IgD-negative memory B cell (primary cell): ENCODE data around the gene ANAPC5. TPM values are rescaled to one million over a fixed set of nuclear protein-coding genes. Genes with fewer than 3 reads are reported as not detected.
"Not testable (repeated sequence)": the region's sequence is repeated elsewhere in the genome, so short reads cannot be mapped to it uniquely, and the experiment has no call there.

Source experiments
- H3K27ac Mint-ChIP-seq, 3 donors: one replicate each; pipeline ENCODE4 v1.8.0; 2020 to 2022; ENCODE audit warnings: mild to moderate bottlenecking in 3 of 3, mixed read lengths in 3 of 3, moderate library complexity in 1 of 3
- H3K27me3 Mint-ChIP-seq: one replicate; pipeline ENCODE4 v1.8.0; 2021; ENCODE audit warnings: mixed read lengths
- H3K36me3 Mint-ChIP-seq: one replicate; pipeline ENCODE4 v1.8.0; 2020; ENCODE audit warnings: mild to moderate bottlenecking, mixed read lengths
- H3K4me1 Mint-ChIP-seq, 3 donors: one replicate each; pipeline ENCODE4 v1.8.0; 2020 to 2022; ENCODE audit warnings: mixed read lengths in 3 of 3, mild to moderate bottlenecking in 1 of 3
- H3K4me3 Mint-ChIP-seq, 4 donors: one replicate each; pipeline ENCODE4 v1.8.0; 2020 to 2022; ENCODE audit warnings: mild to moderate bottlenecking in 4 of 4, mixed read lengths in 4 of 4, moderate library complexity in 3 of 4
- H3K9me3 Mint-ChIP-seq, 3 donors: one replicate each; pipeline ENCODE4 v1.8.0; 2020 to 2021; ENCODE audit warnings: mixed read lengths in 3 of 3, mild to moderate bottlenecking in 1 of 3
- polyA plus RNA-seq: library from polyadenylated mRNA; unstranded; fragments of 300-500 nt; fragmentation: Illumina TruSeq; gene quantifications from one replicate; pipeline ENCODE4 v1.2.3, GENCODE V29; 2021

The ANAPC5 gene
- polyA plus RNA-seq, 1 donor from 2014 or later = 130 TPM

DNA sequence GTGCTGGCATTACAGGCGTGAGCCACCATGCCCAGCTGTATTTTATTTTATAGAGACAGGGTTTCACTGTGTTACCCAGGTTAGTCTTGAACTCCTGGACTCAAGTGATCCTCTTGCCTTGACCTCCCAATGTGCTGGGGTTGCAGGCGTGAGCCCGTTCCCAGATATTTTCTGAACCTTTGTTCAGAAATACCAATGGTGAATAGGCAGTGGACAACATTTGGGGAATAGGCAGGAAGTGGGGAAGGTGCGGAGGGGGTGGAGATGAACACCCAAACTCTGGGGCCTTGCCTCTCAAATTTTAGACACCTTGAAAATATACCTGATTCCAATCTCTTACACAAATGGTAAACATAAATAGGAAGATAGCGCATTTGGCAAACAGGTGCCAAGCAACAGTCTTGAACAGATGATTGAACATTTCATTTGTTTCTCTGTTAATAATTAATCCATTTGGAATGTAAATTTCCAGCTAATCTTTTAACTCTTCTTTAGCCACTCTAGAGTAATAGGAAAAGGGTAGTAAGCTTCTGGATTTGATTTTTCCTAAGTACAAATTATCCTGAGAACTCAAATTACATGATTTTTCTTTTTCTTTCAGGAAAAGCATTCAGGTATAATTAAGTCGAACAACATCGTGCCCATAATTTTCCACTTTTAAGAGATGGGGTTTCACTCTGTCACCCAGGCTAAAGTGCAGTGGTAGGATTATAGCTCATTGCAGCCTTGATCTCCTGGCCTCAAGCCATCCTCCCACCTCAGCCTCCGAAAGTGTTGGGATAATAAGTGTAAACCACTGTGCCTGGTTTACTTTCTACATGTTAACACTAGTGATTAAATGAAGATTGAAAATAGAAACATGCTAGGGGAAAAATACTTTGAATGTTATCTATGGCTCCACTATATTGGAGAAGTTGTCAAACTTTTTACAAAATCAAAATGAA, 24.8 kb upstream of the ANAPC5 start:
- Mint-ChIP-seq H3K9me3 (peaks cover 0 to 4% (median 0%) of the 10 kb centered on the region in 3 donors), H3K27ac (no peak overlapping the region), H3K36me3 (no peaks in the 10 kb centered on the region), H3K4me1 (no peaks in the 10 kb centered on the region), H3K27me3 (peaks cover 1% of the 10 kb centered on the region), H3K4me3 (no peak overlapping the region)

DNA sequence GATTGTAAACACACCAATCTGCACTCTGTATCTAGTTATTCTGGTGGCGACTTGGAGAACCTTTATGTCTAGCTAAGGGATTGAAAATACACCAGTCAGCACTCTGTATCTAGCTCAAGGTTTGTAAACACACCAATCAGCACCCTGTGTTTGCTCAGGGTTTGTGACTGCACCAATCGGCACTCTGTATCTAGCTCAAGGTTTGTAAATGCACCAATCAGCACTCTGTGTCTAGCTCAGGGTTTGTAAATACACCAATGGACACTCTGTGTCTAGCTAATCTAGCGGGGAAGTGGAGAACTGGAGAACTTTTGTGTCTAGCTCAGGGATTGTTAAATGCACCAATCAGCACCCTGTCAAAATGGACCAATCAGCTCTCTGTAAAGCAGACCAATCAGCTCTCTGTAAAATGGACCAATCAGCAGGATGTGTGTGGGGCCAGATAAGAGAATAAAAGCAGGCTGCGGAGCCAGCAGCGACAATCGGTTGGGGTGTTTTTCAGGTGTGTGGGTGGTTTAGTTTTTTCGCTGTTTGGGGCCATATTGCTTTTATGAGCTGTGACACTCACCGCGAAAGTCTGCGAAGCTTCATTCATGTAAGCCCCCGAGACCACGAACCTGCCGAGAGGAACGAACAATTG, 22.9 kb upstream of the ANAPC5 start:
- H3K27ac Mint-ChIP-seq, H3K4me3 Mint-ChIP-seq, H3K9me3 Mint-ChIP-seq, H3K36me3 Mint-ChIP-seq, H3K27me3 Mint-ChIP-seq, H3K4me1 Mint-ChIP-seq: not testable (repeated sequence)

DNA sequence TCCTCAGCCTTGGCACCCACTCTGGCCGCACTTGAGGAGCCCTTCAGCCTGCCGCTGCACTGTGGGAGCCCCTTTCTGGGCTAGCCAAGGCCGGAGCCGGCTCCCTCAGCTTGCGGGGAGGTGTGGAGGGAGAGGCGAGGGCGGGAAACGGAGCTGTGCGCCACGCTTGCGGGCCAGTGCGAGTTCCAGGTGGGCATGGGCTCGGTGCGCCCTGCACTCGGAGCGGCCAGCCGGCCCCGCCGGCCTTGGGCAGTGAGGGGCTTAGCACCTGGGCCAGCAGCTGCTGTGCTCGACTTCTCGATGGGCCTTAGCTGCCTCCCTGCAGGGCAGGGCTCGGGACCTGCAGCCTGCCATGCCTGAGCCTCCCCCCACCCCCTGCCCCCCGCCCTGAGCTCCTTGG, 22.1 kb upstream of the ANAPC5 start:
- H3K27me3 Mint-ChIP-seq, H3K9me3 Mint-ChIP-seq, H3K27ac Mint-ChIP-seq, H3K4me3 Mint-ChIP-seq, H3K4me1 Mint-ChIP-seq, H3K36me3 Mint-ChIP-seq: not testable (repeated sequence)

DNA sequence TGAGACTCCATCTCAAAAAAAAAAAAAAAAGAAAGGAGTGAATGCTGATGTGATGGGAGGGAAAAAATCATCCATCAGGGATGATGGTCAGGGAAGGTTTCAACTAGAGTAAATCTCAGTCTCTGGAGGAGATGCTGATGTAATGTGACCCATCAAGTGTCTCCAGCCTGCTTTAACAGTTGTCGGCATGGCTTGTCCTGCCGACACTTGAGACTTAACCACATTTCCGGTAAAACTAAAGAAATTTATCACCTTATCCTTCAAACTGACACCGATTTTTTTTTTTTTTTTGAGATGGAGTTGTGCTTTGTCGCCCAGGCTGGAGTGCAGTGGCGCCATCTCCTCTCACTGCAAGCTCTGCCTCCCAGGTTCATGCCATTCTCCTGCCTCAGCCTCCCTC, 21.5 kb upstream of the ANAPC5 start:
- Mint-ChIP-seq H3K27ac (no peak overlapping the region), H3K4me3 (no peak overlapping the region), H3K4me1 (no peaks in the 10 kb centered on the region), H3K27me3 (peaks cover 1% of the 10 kb centered on the region), H3K9me3 (peaks cover 0 to 4% (median 0%) of the 10 kb centered on the region in 3 donors), H3K36me3 (peaks cover 2% of the 10 kb centered on the region)

DNA sequence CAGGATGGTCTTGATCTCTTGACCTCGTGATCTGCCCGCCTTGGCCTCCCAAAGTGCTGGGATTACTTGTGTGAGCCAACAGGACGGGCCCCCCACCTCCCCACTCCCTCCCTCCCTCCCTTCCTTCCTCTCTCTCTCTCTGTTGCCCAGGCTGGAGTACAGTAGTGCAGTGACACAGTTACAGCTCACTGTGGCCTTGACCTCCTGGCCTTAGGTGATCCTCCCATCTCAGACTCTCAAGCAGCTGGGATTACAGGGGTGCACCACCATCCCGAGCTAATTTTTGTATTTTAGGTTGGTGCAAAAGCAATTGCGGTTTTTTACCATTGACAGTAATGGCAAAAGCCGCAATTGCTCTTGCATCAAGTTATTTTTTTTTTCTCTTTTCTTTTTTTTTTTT, 19.2 kb upstream of the ANAPC5 start:
- peaks cover under 1% of the 10 kb centered on the region for H3K27me3 Mint-ChIP-seq

DNA sequence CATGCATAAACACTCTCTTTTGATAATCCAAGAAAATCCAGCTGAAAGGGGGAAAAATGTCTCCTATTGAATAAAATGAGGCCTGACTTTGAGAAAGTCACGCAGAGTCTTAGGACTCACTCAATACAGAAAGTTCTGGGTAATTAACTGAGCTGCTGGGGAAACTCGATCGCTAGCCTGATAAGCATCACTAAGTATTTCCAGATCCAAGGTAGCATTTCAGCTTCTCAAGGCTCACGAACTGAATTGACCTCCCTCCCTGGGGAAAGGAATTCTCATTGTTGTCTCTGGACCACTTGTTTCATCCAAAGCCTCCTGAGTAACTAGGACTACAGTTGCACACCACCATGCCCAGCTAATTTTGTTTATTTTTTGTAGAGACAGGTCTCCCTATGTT, 13.8 kb upstream of the ANAPC5 start:
- Mint-ChIP-seq H3K36me3 (peaks cover 2% of the 10 kb centered on the region), H3K9me3 (no peaks in the 10 kb centered on the region), H3K27me3 (peaks cover 5% of the 10 kb centered on the region), H3K27ac (peak overlapping the region in 1 of 3 donors; percentile 47), H3K4me3 (no peak overlapping the region), H3K4me1 (peaks cover 0 to 7% (median 6%) of the 10 kb centered on the region in 3 donors)

More for the DNA sequence above, 19.2 kb upstream of the ANAPC5 start:
- Mint-ChIP-seq H3K4me1 (no peaks in the 10 kb centered on the region), H3K36me3 (peaks cover 2% of the 10 kb centered on the region), H3K4me3 (no peak overlapping the region), H3K9me3 (peaks cover 0 to 4% (median 0%) of the 10 kb centered on the region in 3 donors), H3K27ac (no peak overlapping the region)

DNA sequence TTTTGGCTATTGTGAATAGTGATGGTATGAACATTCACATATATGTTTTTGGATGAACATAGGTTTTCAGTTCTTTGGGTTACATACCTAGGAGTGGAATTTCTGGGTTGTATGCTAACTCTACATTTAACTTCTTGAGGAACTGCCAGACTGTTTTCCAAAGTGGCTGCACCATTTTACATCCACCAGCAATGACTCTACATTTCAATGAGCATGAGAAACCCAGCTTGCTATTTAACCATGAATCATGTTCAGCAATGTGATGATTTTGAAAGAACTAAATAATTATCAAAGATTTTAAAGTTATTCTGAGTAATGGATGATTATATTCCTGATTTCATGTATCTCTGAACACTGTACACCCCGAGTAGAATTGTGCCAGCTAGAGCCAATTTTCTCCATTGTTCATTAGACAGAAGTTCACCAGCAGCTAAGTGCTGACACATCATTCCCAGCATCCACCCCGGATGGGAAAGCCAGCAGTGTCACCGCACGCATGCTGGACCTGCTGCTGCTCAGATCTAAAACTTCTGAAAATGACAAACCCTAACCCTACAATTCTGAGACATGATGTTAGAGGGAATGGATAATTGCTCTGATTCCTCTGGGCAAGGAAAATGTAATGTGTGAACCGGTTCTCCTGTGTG, 13.3 kb upstream of the ANAPC5 start:
- H3K4me3 Mint-ChIP-seq = no peak overlapping the region
- H3K4me1 Mint-ChIP-seq = peaks cover 0 to 7% (median 6%) of the 10 kb centered on the region in 3 donors
- H3K27me3 Mint-ChIP-seq = peaks cover 5% of the 10 kb centered on the region
- H3K36me3 Mint-ChIP-seq = peaks cover 2% of the 10 kb centered on the region
- H3K9me3 Mint-ChIP-seq = no peaks in the 10 kb centered on the region
- H3K27ac Mint-ChIP-seq = peak overlapping the region in 1 of 3 donors; percentile 47

DNA sequence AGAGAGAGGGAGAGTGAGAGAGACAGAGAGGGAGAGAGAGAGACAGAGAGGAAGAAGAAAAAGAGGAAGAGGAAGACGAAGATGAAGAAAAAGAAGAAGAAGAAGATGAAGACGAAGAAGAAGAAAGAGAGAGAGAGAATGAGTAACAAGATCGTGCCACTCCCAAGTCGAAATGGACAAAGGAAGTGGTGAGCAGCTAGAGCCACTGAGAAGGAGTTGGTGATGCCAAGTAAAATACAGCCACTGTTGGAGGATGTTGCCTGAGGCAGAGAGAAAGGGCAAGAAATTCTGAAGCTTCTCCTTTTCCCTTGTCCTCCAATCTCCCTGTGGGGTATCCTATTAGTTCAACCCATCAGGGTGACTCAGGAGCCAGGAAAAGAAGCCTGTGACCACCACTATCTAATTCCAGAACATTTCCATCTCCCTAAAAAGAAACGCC, 12.5 kb upstream of the ANAPC5 start:
- Mint-ChIP-seq H3K27ac (no peak overlapping the region), H3K4me1 (peaks cover 0 to 7% (median 6%) of the 10 kb centered on the region in 3 donors), H3K27me3 (peaks cover 5% of the 10 kb centered on the region), H3K36me3 (no peaks in the 10 kb centered on the region), H3K4me3 (no peak overlapping the region), H3K9me3 (no peaks in the 10 kb centered on the region)

DNA sequence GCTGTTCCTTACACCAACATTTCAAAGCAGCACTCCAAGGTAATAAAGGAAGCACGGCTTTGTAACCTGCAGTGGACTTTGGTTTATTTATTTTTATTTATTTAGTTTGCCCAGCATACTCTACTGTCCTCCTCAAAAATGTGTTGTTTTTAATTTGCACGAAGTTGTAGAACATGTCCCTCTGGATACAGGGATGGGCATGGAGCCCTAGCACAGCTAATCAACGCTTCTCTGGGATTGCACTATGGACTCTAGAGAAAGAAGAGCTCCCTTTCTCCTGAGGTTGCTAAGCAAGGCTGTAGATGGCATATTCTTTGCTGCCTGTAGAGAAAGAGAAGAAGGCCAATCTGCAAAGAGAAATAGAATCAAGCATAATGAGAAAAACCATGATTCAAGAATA, 5.9 kb upstream of the ANAPC5 start:
- Mint-ChIP-seq H3K27ac (no peak overlapping the region), H3K4me3 (no peak overlapping the region), H3K27me3 (no peaks in the 10 kb centered on the region), H3K9me3 (no peaks in the 10 kb centered on the region), H3K36me3 (no peaks in the 10 kb centered on the region), H3K4me1 (peaks cover 0 to 4% (median 2%) of the 10 kb centered on the region in 3 donors)

DNA sequence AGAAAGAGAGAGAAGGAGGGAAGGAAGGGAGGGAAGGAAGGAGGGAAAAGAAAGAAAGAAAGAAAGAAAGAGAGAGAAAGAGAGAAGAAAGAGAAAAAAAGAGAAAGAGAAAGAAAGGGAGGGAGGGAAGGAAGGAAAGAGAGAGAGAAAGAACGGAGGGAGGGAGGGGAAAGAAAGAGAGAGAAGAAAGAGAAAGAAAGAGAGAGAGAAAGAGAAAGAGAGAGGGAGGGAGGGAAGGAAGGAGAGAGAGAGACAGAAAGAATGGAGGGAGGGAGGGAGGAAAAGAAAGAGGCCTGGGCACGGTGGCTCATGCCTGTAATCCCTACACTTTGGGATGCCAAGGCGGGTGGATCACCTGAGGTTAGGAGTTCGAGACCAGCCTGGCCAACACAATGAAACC, 5.1 kb upstream of the ANAPC5 start:
- Mint-ChIP-seq H3K27me3 (no peaks in the 10 kb centered on the region), H3K4me3 (no peak overlapping the region), H3K27ac (no peak overlapping the region), H3K9me3 (no peaks in the 10 kb centered on the region), H3K4me1 (peaks cover 2 to 8% (median 6%) of the 10 kb centered on the region in 3 donors), H3K36me3 (no peaks in the 10 kb centered on the region)

DNA sequence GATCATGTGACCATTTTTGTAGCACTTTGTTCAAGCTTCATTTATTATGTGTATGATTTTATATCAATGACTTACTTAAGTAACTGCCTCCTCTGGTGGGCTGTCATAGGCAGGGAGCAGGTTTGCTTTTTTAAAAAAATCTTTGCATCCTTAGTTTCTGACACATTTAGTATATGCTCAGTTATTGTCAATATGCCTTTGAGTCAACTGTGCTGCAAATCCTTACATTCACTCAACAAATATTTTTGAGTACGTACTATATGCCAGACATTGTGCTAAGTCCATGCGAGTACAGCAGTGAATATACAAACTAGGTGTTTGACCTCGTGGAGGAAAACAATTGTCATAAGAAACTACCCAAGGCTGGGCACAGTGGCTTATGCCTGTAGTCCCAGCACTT, 4.4 kb upstream of the ANAPC5 start:
- Mint-ChIP-seq H3K36me3 (no peaks in the 10 kb centered on the region), H3K27me3 (no peaks in the 10 kb centered on the region), H3K27ac (no peak overlapping the region), H3K4me3 (no peak overlapping the region), H3K9me3 (no peaks in the 10 kb centered on the region), H3K4me1 (peaks cover 8 to 10% (median 10%) of the 10 kb centered on the region in 3 donors)

DNA sequence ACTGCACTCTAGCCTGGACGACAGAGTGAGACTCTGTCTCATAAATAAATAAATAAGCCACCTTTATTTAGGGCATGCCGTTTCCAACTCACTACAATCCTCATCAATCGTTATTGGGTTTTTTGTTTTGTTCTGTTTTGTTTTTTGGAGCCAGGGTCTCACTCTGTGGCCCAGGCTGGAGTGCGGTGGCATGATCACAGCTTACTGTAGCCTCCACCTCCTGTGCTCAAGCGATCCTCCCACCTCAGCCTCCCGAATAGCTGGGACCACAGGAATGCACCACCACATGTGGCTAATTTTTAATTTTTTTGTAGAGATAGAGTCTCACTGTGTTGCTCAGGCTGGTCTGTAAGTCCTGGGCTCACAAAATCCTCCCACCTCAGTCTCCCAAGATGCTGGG, 3.6 kb upstream of the ANAPC5 start:
- H3K9me3 Mint-ChIP-seq = no peaks in the 10 kb centered on the region
- peaks cover 11 to 16% (median 13%) of the 10 kb centered on the region in 3 donors for H3K4me1 Mint-ChIP-seq
- H3K27ac Mint-ChIP-seq = no peak overlapping the region
- no peak overlapping the region for H3K4me3 Mint-ChIP-seq
- H3K27me3 Mint-ChIP-seq = no peaks in the 10 kb centered on the region
- H3K36me3 Mint-ChIP-seq = no peaks in the 10 kb centered on the region

DNA sequence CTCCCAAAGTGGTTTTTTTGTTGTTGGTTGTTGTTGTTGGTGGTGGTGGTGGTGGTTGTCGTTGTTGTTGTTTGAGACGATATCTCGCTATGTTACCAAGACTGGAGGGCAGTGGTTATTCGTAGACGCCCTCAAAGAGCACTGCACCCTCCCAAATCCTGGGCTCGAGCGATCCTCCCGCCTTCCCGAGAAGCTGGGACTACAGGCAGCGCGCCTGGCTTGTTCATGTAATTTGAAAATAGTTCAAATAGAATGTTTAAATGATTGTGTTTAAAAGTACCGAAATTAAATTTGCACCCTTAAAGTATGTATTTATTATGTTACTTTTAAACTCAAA, 439 bp upstream of the ANAPC5 start:
- H3K4me1 Mint-ChIP-seq = peaks cover 17 to 25% (median 19%) of the 10 kb centered on the region in 3 donors
- no peaks in the 10 kb centered on the region for H3K36me3 Mint-ChIP-seq
- H3K27me3 Mint-ChIP-seq = no peaks in the 10 kb centered on the region
- no peaks in the 10 kb centered on the region for H3K9me3 Mint-ChIP-seq
- peak overlapping the region; percentile 39 to 96 (median 94) for H3K27ac Mint-ChIP-seq
- peak overlapping the region; percentile 86 to 98 (median 96) for H3K4me3 Mint-ChIP-seq

DNA sequence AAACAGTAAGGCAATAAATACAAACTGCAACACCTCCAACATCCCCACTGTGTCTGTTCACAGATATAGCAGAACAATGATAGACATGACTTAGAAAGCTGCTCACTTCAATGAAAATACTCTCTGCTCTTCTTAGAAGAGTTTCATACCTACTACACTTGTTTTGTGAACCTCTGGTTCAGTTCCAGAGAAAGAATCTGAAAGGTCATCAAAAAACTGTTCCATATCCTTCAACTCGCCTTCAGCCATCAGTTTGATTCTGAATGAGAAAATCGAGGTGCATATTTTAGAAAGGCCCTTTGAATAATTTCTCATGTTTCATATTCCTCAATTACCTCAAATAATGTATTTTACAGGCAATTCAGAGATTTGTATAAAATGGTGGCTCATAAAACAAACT, 5.5 kb downstream of the ANAPC5 start:
- Mint-ChIP-seq H3K4me3 (no peak overlapping the region), H3K4me1 (peaks cover 12 to 27% (median 20%) of the 10 kb centered on the region in 3 donors), H3K27me3 (no peaks in the 10 kb centered on the region), H3K36me3 (peaks cover 6% of the 10 kb centered on the region), H3K27ac (no peak overlapping the region), H3K9me3 (no peaks in the 10 kb centered on the region)

DNA sequence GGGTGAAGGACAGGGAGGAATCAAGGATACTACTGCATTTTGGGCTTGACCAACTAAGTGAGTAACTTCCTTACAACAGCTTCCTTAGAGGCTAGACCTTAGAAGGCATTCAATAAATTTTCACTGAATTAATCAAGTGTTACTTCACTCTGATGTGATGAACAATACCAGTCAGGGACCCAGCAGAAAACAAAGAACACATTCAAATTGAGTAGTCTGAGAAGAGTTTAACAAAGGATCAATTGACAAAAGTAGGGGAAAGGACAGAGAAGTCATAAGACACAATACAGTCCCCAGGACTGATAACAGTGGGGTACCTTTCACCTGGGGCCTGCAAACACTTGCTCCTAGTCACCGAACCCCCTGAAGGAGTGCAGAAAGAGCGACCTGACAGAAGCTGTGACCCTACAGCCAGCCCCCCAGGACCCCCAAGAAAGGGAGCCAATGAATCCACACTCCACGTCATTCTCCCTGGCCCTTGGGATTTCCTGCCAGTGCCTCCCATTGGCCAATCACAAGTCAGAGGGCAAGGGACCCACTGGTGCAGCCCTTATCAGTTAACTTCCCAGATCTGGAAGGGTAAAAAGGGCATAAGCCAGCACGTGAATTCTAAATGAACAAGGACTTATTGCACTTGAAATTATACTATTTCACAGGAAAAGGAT, 6.9 kb downstream of the ANAPC5 start:
- Mint-ChIP-seq H3K27me3 (no peaks in the 10 kb centered on the region), H3K36me3 (peaks cover 6% of the 10 kb centered on the region), H3K4me3 (no peak overlapping the region), H3K27ac (no peak overlapping the region), H3K9me3 (no peaks in the 10 kb centered on the region), H3K4me1 (peaks cover 5 to 20% (median 10%) of the 10 kb centered on the region in 3 donors)
